K562 (cell line): ENCODE results near the gene SLC22A23. TPM values are rescaled to one million over a fixed set of nuclear protein-coding genes. Genes with fewer than 3 reads are reported as not detected.
A peak's percentile ranks its signal among the peaks of the same experiment; 100 is the strongest.

Experiments
- ATF1 ChIP-seq, 2 experiments: fragments of 450-650 bp in 1 of 2; IDR thresholded peaks; 2 replicates each; pipeline ENCODE4 v1.6.1; 2016; ENCODE audit warnings: missing compliant biosample characterization in 1 of 2, missing genetic modification characterization in 1 of 2
- CBX8 ChIP-seq: fragments of 200-600 bp; sonication (generic); IDR thresholded peaks from 2 replicates; pipeline ENCODE4 v1.6.1; 2012; ENCODE audit warnings: borderline replicate concordance, mixed run types, low read depth, mild to moderate bottlenecking, moderate library complexity, mixed read lengths, low read length, control low read depth, inconsistent platforms; ENCODE audit not compliant: poor library complexity, severe bottlenecking; ENCODE audit errors: extremely low read depth
- CHCHD3 ChIP-seq: fragments of 250-450 bp; sonication (Bioruptor Pico); IDR thresholded peaks from 2 replicates; pipeline ENCODE4 v2.1.2; 2022; ENCODE audit warnings: mild to moderate bottlenecking
- GABPB2 ChIP-seq: fragments of 250-450 bp; sonication (Bioruptor Pico); conservative IDR thresholded peaks from 2 replicates; pipeline ENCODE4 v1.5.1; 2021; ENCODE audit warnings: mild to moderate bottlenecking
- PTTG1 ChIP-seq: fragments of 450-650 bp; IDR thresholded peaks from 2 replicates; pipeline ENCODE4 v1.6.1; 2016; ENCODE audit warnings: low read depth, mild to moderate bottlenecking, missing genetic modification characterization, missing compliant biosample characterization
- PURB ChIP-seq: sonication (generic); formaldehyde crosslinking; IDR thresholded peaks from 2 replicates; pipeline ENCODE4 v1.9.0; 2021; ENCODE audit warnings: low read depth, mild to moderate bottlenecking, missing genetic modification reagents
- SMARCB1 ChIP-seq: IDR thresholded peaks from 2 replicates; pipeline ENCODE4 v1.6.1; 2011; ENCODE audit warnings: improper control_type of control experiment, low read depth; ENCODE audit not compliant: insufficient read length
- SUPT5H ChIP-seq: fragments of 450-650 bp; IDR thresholded peaks from 2 replicates; pipeline ENCODE4 v1.6.1; 2016
- ZNF699 ChIP-seq: fragments of 250-450 bp; sonication (Bioruptor Pico); IDR thresholded peaks from 2 replicates; pipeline ENCODE4 v1.8.0; 2021; ENCODE audit warnings: mild to moderate bottlenecking, moderate library complexity; ENCODE audit not compliant: insufficient replicate concordance
- ZNF766 ChIP-seq: fragments of 200-800 bp; sonication (Bioruptor generic); conservative IDR thresholded peaks from 2 replicates; pipeline ENCODE4 v1.6.1; 2016; ENCODE audit warnings: missing genetic modification characterization, missing compliant biosample characterization
- polyA plus RNA-seq, 8 experiments: library from polyadenylated mRNA; depleted of rRNA in 4 of 8; stranded (reverse) in 5 of 8; unstranded in 3 of 8; fragments of >200 nt; fragmentation: Nextera tagmentation in 2 of 8; fragmentation: Illumina TruSeq in 1 of 8; extraction: Ambion mirVana in 2 of 8; extraction: Trizol in 1 of 8; gene quantifications; 2 replicates each; pipeline versions ENCODE4 v1.2.1 to v1.2.3, GENCODE V29; 2011 to 2014; ENCODE audit warnings: inconsistent platforms in 1 of 8, missing spikeins in 1 of 8
- total RNA-seq, 7 experiments: library from RNA; depleted of rRNA in 6 of 7; stranded (reverse); fragments of >200 nt in 6 of 7; fragmentation: Illumina TruSeq in 2 of 7; extraction: Trizol in 2 of 7; gene quantifications; 2 replicates each; pipeline versions ENCODE4 v1.2.1 to v1.2.3, GENCODE V29; 2011 to 2021; ENCODE audit warnings: low replicate concordance in 1 of 7
- TF ChIP-seq, protein P1 (sequence below): sonication (generic); formaldehyde crosslinking; IDR thresholded peaks from 2 replicates; pipeline ENCODE4 v1.8.1; 2023; ENCODE audit warnings: mild to moderate bottlenecking, missing genetic modification reagents
- TF ChIP-seq, protein P2 (sequence below): fragments of 250-450 bp; sonication (Bioruptor Pico); IDR thresholded peaks from 2 replicates; pipeline ENCODE4 v1.8.0; 2021; ENCODE audit warnings: moderate library complexity, mild to moderate bottlenecking, inconsistent platforms
- TF ChIP-seq, protein P3 (sequence below): fragments of 450-650 bp; IDR thresholded peaks from 2 replicates; pipeline ENCODE4 v1.6.1; 2016; ENCODE audit warnings: low read depth
- TF ChIP-seq, protein P4 (sequence below): sonication (generic); formaldehyde crosslinking; IDR thresholded peaks from 2 replicates; pipeline ENCODE4 v1.8.0; 2022; ENCODE audit warnings: mild to moderate bottlenecking, missing genetic modification reagents

SLC22A23 gene
- total and polyA plus RNA-seq, 9 of the 15 experiments (the other 6 are each of a cell fraction or from before 2014, with no cell fraction given), result 0.30 to 8.7 (median 2.5) TPM

DNA sequence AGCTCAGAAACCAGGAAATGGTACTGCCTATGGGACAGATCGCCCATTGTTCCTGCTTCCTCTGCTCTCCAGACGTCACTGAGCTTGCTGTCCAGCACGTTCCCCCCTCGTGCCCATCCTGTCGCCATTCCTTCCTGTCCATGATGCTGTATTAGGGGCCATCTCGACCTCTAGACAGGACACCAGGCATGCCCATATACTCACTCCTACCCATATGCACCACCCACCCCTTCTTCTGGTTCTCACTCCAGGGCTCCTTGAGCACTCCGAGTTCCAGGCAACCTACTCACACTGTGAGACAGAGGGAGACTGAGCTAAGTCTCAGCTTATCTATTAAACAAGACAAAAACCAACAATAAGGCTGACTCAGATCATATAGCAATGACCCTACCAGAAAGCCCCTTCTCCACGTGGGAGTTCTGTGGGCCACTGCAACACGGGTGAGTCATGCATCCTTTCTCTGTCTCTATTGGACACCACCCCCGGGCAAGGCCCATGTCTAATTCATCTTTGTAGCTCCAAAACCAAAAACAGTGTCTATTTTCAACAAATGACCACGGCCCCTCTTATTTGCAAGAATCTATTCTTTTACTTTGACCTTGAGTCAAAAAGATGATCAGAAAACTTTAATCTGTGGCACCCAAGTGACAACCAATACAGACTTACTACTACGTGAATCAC is 132.4 kb downstream of the SLC22A23 start (continued):
- TF ChIP-seq, protein P1, sequence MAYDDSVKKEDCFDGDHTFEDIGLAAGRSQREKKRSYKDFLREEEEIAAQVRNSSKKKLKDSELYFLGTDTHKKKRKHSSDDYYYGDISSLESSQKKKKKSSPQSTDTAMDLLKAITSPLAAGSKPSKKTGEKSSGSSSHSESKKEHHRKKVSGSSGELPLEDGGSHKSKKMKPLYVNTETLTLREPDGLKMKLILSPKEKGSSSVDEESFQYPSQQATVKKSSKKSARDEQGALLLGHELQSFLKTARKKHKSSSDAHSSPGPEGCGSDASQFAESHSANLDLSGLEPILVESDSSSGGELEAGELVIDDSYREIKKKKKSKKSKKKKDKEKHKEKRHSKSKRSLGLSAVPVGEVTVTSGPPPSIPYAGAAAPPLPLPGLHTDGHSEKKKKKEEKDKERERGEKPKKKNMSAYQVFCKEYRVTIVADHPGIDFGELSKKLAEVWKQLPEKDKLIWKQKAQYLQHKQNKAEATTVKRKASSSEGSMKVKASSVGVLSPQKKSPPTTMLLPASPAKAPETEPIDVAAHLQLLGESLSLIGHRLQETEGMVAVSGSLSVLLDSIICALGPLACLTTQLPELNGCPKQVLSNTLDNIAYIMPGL (CRISPR knock-in tag), result no peak
- no peak for TF ChIP-seq CBX8
- no peak for TF ChIP-seq ATF1 (CRISPR knock-in tag; IDR thresholded peaks at IDR 0.05)
- peak; percentile 16; the same call in 1 of the 2 replicates for TF ChIP-seq ATF1 (tag; IDR thresholded peaks at IDR 0.05)
- TF ChIP-seq, protein P2, sequence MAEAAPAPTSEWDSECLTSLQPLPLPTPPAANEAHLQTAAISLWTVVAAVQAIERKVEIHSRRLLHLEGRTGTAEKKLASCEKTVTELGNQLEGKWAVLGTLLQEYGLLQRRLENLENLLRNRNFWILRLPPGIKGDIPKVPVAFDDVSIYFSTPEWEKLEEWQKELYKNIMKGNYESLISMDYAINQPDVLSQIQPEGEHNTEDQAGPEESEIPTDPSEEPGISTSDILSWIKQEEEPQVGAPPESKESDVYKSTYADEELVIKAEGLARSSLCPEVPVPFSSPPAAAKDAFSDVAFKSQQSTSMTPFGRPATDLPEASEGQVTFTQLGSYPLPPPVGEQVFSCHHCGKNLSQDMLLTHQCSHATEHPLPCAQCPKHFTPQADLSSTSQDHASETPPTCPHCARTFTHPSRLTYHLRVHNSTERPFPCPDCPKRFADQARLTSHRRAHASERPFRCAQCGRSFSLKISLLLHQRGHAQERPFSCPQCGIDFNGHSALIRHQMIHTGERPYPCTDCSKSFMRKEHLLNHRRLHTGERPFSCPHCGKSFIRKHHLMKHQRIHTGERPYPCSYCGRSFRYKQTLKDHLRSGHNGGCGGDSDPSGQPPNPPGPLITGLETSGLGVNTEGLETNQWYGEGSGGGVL (CRISPR knock-in tag), result no peak
- TF ChIP-seq SUPT5H, result no peak
- TF ChIP-seq PTTG1 (tag), result no peak
- no peak for TF ChIP-seq SMARCB1
- TF ChIP-seq CHCHD3 (CRISPR knock-in tag), result no peak
- no peak for TF ChIP-seq PURB (CRISPR knock-in tag)
- TF ChIP-seq GABPB2 (CRISPR knock-in tag), result no peak
- TF ChIP-seq, protein P3, sequence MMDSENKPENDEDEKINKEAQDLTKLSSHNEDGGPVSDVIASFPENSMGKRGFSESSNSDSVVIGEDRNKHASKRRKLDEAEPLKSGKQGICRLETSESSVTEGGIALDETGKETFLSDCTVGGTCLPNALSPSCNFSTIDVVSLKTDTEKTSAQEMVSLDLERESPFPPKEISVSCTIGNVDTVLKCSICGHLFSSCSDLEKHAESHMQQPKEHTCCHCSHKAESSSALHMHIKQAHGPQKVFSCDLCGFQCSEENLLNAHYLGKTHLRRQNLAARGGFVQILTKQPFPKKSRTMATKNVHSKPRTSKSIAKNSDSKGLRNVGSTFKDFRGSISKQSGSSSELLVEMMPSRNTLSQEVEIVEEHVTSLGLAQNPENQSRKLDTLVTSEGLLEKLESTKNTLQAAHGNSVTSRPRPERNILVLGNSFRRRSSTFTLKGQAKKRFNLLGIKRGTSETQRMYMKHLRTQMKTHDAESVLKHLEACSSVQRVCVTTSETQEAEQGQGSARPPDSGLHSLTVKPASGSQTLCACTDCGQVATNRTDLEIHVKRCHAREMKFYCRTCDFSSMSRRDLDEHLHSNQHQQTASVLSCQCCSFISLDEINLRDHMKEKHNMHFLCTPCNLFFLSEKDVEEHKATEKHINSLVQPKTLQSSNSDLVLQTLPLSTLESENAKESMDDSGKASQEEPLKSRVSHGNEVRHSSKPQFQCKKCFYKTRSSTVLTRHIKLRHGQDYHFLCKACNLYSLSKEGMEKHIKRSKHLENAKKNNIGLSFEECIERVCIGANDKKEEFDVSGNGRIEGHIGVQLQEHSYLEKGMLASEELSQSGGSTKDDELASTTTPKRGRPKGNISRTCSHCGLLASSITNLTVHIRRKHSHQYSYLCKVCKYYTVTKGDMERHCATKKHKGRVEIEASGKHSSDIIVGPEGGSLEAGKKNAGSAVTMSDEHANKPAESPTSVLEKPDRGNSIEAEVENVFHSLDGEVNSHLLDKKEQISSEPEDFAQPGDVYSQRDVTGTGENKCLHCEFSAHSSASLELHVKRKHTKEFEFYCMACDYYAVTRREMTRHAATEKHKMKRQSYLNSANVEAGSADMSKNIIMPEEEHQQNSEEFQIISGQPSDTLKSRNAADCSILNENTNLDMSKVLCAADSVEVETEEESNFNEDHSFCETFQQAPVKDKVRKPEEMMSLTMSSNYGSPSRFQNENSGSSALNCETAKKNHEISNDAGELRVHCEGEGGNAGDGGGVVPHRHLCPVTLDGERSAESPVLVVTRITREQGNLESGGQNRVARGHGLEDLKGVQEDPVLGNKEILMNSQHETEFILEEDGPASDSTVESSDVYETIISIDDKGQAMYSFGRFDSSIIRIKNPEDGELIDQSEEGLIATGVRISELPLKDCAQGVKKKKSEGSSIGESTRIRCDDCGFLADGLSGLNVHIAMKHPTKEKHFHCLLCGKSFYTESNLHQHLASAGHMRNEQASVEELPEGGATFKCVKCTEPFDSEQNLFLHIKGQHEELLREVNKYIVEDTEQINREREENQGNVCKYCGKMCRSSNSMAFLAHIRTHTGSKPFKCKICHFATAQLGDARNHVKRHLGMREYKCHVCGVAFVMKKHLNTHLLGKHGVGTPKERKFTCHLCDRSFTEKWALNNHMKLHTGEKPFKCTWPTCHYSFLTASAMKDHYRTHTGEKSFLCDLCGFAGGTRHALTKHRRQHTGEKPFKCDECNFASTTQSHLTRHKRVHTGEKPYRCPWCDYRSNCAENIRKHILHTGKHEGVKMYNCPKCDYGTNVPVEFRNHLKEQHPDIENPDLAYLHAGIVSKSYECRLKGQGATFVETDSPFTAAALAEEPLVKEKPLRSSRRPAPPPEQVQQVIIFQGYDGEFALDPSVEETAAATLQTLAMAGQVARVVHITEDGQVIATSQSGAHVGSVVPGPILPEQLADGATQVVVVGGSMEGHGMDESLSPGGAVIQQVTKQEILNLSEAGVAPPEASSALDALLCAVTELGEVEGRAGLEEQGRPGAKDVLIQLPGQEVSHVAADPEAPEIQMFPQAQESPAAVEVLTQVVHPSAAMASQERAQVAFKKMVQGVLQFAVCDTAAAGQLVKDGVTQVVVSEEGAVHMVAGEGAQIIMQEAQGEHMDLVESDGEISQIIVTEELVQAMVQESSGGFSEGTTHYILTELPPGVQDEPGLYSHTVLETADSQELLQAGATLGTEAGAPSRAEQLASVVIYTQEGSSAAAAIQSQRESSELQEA, result no peak
- no peak for TF ChIP-seq ZNF699
- TF ChIP-seq ZNF766 (CRISPR knock-in tag), result peak; percentile 28; the same call in 1 of the 2 replicates
- TF ChIP-seq, protein P4, sequence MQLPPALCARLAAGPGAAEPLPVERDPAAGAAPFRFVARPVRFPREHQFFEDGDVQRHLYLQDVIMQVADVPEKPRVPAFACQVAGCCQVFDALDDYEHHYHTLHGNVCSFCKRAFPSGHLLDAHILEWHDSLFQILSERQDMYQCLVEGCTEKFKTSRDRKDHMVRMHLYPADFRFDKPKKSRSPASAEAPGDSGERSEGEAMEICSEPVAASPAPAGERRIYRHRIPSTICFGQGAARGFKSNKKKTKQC (CRISPR knock-in tag), result no peak
